ENCODE measurements around the gene SPTBN5.

Gene SPTBN5

DNA sequence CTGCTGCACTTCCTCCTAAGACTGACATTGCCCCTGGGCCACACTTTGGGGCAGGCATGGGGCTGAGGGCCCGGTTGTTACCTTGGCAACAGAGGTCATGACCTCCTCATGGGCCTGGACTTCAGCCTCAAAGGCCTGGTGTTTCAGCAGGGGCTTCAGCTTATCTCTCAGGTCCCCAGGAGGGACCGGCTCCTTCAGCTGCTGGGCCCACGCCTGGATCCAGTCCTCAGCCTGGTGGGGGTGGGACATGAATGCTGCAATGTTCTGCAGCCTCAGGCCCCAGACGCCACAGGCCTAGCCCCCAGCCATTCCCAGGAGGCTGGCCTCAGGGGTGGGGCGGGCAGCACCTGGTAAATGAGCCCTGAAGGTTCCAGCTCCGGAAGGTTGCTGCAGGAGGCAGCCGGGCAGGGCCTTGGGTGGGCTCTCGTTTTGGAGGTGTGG is 27.6 kb downstream of the SPTBN5 start:
- no peak for DNase-seq (ENCODE audit: low read depth)

GRCh38 chr15:41865490-41866055 is 28.3 kb downstream of the SPTBN5 start:
- DNase-seq (ENCODE audit: low read depth), result no peak

DNA sequence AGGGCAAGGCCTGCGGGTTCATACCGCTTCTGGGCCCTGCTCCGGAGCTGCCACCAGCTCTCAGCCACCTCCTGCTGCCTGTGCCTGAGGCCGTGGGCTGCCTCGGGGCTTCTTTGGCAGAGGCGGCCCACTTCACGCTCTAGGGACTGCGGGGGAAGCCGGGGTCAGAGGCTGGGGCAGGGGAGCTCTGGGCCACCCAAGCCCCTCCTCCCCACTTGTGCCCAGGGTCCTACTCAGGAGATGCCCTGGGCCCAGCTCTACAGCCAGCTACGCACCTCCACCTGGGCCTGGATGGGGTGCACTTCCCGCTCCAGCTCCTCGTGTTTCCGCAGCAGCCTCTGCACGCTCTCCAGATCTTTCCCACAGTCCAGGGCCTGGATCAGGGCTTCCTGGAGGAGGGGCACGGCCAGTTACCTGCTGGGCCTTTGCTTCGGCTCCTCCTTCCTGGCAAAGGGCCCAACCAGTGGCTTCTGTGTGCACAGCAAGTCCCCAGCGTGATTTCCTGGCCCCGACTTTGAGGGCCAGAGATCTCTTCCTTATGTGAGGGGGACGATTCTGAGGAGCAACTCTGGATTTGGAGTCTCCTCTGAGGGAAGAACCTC is 31.2 kb downstream of the SPTBN5 start:
- DNase-seq (ENCODE audit: low read depth), result no peak

DNA sequence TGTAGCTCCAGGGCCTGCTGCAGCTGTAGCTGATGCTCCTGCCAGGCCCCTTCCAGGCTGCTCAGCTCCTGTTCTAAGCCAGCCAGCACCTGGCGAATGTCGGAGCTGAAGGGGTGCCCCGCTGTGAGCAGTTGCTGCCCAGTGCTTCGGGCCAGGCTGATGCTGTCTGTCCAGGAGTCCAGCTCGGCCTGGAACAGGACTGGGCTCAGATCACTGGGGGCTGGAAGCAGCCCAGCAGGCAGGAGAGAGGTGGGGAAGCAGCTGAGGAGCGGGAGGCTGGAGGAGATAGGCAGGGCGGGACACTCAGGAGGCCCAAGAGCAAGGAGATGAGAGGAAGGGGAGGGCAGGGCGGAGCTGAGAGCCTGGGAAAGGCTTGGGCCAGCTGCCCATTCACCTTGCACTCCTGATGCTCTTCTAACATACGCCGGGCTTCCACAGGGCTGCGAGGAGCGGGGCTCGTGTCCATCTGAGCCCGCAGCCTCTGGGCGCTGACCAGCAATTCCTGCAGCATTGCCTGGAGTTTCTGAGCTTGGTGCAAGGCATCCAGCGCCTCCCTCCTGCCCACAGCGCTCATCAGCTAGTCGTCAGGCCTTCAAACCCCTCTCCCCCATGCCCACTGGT is 32.0 kb downstream of the SPTBN5 start:
- DNase-seq (ENCODE audit: low read depth), result no peak

DNA sequence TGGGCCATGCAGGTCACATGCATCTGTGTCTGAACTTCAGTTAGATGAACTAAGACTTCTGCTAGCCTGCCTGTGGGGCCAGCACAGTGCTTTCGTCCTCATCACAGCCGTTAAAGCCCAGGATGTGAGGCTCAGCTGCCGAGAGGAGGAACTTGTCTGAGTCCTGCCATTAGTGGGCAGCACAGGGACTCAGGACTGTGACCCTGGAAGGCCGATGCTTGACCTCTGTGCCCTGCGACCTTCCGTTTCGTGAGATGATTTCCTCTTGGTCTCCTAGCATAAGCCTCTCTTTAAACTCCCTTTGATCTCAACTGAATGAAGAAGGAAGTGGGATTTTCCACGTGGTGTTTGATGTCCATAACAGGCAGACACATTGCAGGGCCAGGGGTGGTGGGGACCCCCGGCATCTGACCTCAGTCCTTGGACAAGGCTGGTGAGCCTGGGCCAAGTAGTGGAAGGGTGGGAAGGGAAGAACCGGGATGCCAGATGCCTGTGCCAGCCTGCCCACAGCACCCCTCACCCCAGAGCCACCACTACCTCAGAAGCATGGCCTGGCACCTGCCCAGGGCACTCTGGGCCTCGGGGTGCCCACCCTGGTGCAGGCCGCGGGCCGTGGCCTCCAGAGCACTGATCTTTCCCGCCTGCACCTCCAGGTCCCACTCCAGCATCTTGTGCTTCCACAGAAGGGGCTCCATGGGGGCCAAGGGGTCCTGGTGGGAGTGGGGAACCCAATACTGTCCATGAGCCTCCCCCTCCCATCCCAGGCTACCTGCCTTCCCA is 33.6 kb downstream of the SPTBN5 start:
- DNase-seq (ENCODE audit: low read depth), result no peak

DNA sequence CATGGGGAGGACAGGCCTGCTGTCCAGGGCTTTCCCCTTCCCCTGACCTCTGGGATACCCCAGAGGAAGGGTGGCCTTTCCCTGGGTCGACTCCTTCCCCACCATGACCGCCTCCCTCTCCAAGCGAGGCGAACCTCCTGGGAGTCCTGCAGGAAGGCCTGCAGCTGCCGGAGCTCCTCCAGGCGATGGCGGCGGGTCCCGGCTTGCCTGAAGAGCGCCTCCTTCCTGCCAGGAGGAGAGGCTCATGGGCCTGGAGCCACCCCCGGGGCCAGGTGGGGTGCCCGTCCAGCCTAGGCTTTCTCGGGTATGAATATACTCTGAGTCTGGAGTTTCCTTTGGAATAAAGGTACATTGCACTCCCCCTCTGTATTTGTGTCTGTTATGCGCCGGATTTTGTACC is 35.1 kb downstream of the SPTBN5 start:
- no peak for DNase-seq (ENCODE audit: low read depth)

DNA sequence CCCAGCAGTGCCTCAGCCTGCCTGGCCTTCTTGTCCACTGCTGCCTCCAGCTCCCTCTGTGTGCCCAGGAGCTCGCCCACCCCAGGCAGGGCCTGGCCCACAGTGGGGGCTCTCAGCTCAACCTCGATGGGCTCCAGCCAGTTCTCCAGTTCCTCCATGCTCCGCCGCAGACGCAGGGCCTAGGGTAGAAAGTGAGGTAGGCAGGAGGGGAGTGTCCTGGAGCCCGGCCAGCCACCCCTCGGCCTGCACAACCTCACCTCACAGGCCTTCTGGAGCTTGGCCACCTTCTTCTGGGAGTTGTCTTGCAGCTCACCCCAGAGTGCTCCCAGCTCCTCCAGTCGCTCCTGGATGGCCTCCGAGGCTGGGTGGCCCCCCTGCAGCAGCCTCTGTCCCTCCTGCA is 36.5 kb downstream of the SPTBN5 start:
- no peak for DNase-seq (ENCODE audit: low read depth)

- DNase-seq (ENCODE audit: low read depth), result no peak
Observed at GRCh38 chr15:41856716-41857115, 37.1 kb downstream of the SPTBN5 start.

GRCh38 chr15:41856262-41856661 is 37.6 kb downstream of the SPTBN5 start:
- DNase-seq (ENCODE audit: low read depth), result no peak

GRCh38 chr15:41855261-41855961 is 38.4 kb downstream of the SPTBN5 start:
- DNase-seq (ENCODE audit: low read depth), result no peak

DNA sequence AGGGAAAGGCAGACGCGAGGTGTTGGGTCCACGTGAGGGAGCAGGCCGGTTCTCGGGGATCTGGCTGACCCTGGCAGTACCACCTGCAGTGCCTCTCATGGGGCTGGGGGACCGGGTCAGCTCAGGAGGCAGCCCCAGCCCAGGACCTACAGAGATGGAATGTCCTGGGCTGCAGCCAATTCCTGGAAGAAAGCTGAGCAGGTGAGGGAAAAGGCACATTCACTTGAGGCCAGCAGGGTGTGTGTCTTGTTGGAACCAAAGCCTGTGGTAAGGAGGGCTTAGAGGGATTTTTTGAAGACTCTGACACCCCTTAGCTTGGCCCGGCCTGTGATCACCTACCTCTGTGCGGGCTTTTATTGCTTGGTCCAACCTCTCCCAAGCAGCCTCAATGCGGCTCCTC is 39.4 kb downstream of the SPTBN5 start:
- no peak for DNase-seq (ENCODE audit: low read depth)

GRCh38 chr15:41853831-41854230 is 40.0 kb downstream of the SPTBN5 start:
- DNase-seq (ENCODE audit: low read depth), result no peak

- DNase-seq (ENCODE audit: low read depth), result no peak
Observed at GRCh38 chr15:41852736-41853590, 40.9 kb downstream of the SPTBN5 start.

DNA sequence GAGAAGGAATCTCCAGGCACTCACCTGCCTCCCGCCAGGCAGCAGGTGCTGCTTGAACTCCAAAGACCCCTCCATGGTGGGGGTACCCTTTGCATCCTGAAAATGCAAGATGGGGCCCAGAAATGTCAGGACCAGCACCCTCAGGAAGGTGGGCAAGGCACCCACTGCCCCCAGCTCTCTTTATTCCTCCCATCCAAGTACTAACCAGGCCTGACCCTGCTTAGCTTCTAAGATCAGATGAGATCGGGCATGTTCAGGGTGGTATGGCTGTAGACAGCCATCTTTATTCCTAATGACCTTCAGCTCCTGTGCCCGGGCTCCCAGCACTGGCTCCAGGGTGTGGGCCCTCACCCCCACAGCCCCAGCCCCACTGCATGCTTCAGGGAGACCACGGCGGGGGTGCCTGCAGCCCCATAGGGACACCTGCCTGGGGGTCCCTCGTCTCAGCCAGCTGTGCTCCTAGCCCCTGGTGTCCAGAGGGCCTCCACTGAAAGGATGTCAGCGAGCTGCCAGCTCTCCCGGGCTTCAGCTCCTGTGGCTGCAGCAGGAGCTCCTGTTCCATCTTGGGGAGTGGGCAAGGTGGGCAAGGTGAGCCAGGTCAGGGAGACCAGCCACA is 42.0 kb downstream of the SPTBN5 start:
- no peak for DNase-seq (ENCODE audit: low read depth)

GRCh38 chr15:41851167-41851523 is 42.7 kb downstream of the SPTBN5 start:
- DNase-seq (ENCODE audit: low read depth), result no peak

DNA sequence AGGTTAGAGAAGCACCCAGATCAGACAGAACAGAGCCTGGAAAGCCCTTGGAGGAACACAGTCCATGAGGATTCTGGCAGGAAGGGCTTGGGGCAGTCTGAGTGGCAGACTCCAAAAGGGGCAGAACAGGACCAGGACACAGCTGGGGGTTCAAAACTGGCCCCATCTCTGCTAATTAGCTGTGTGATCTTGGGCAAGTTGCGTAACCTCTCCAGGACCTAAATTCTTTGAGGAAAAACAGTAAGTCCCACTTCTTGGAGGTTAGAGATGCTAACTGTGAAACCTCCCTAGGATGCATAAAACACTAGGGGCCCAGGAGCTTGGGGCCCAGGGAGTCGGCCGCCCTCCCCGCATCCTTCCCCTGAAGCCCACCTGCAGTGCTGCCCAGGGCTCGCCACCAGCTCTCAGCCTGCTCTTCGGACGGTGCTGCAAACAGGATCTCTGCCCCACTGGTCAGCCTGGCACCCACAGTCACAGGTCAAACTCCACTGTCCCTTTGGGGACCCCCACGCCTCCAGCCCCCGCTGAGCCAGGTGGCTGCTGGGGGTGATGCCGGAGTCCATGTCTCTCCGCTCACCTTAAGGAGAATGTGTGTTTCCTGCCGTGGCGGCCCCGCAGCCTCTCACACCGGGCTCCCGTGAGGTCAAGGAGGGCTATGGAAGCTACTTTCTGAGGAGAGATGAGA is 43.2 kb downstream of the SPTBN5 start:
- no peak for DNase-seq (ENCODE audit: low read depth)

- no peak for DNase-seq (ENCODE audit: low read depth)
Observed at GRCh38 chr15:41849861-41850260, 44.0 kb downstream of the SPTBN5 start.

- DNase-seq (ENCODE audit: low read depth), result no peak
Observed at GRCh38 chr15:41849204-41849603, 44.6 kb downstream of the SPTBN5 start.

- DNase-seq (ENCODE audit: low read depth), result no peak
Observed at GRCh38 chr15:41848631-41849030, 45.2 kb downstream of the SPTBN5 start.

- no peak for DNase-seq (ENCODE audit: low read depth)
Observed at GRCh38 chr15:41847981-41848380, 45.9 kb downstream of the SPTBN5 start.

DNA sequence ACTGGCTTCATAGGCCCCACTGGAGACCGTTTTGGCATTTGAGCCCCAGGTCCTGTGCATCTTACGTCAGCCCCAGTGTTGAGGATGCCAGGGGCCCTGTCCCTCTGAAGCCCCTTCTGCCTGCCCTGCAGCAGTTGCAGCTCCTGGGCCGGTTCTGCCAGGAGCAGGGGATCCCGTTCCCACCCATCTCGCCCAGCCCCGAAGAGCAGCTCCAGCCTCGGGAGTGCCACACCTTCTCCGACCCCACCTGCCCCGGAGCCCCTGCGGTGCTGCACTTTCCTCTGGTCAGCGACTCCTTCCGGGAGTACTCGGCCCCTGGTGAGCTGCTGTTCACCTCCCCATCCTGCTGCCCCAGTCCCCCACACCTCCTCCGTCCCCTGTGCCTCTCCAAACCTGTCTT is 46.6 kb downstream of the SPTBN5 start:
- DNase-seq (ENCODE audit: low read depth), result no peak
